Measurements from ENCODE around the gene RHOBTB3.
"Not testable (repeated sequence)": the region's sequence is repeated elsewhere in the genome, so short reads cannot be mapped to it uniquely, and the experiment has no call there.

Gene RHOBTB3

DNA sequence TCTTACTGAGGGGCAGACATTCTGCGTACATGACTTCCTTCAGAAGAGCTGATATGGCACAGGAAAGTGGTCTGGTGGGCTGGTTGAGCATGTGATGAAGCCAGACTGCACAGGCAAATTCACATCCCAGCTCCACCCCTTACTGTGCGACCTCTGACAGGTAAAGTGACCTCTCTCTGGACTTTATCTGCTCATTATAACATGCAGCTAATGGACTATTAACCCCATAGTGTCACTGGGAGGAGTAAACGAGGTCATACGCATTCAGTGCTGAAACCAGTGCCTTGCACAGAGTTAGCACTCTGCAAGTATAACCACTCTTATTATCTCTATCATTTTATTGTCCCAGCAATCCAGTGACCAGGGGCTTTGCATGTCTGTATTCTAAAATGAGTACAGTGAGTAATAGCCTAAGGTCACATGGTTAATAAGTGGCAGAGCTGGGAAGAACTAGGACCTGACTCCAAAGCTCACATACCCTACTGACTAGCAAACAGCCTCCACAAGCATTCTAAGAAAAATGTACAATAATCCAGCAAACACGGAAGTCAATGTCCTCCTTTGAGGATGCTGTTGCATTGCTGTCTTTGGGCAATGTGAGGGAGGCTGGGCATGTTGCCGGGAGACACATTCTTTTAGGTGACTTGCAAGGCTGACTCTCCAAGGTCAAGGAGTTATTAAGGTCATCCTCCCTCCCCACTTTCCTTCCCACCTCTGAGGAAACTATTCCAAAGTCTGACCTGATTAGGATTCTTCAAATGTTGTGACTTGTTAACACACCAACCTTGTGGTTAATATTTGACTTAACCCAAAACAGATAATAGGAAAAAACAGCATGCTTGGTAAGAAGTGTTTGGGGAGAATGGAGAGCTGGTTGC, 72.4 kb downstream of the RHOBTB3 start:
- no peak for DNase-seq

DNA sequence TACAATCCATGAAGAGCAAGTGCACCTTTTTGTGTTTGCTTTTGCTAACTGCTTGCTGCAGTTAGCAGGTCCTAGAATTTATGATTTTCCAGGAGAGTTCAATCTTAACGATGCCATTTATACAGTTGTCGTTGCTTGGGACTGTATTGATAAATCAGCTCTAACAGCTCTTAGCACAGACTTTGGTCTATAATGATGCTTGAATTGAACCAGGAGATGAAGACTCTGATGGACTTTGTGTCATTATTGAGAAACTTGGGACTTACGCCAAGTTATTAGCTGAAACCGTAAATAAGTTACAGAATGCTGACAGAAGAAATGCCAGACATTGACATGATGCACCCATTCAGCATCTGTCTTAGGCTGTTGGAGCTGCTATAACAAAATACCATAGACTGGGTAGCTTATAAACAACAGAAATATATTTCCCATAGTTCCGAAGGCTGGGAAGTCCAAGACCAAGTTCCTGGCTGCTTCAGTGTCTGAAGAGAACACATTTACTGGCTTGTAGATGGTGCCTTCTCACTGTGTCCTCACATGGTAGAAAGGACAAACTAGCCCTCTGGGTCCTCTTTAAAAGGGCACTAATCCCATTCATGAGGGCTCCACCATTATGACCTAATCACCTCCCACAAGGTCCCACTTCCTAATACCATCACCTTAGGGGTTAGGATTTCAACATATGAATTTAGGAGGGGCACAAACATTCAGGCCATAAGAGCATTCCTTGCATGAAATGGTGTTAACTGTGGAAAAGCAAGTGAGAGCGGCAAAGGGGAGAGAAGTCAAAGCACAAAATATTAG, 73.8 kb downstream of the RHOBTB3 start:
- no peak for DNase-seq

DNA sequence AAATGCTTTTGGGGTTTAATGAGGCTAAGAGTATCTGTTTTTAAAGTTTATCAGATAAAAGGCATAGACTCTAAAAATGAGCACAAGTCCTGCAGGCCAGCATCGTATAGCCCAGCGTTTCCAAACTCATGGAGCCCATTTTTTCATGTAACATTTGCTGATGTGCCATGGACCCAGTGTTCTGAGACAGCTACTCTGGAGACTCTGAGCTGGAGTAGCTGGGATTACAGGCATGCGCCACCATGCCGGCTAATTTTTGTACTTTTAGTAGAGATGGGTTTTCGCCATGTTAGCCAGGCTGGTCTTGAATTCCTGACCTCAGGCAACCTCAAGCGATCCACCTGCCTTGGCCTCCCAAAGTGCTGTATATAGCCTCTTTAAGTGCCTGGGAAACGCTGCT, 75.6 kb downstream of the RHOBTB3 start:
- DNase-seq = no peak

DNA sequence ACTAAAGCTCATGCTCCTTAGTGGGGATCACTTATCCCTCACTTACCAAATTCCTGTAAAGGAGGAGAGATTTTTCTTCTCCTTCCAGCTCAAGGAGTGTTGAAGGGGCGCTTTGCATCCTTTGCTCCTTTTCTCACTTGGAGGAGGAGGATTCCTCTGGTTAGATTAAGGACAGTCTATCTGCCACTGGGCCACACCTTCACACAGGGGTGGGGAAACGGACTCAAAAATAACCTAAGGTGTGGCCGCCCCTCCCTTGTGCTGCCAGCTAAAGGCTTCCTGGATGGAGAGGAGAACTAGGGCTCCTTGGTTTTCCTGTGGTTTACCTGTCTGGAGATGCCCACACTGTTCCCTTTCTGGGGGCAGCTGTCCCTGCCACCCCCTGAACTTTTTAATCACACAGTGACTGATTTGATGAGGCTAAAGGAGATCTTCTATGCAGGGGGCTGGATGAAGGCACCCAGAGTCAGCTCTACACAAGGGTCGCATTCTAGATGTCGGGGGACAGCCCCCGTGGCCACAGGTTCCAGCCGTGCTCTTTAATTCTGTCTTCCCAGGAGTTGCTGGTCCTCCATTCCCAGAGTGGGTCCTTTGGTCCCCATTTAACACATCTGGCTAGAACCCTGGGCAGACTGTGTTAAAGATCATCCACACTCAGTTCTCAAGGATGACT, 77.0 kb downstream of the RHOBTB3 start:
- DNase-seq = no peak

DNA sequence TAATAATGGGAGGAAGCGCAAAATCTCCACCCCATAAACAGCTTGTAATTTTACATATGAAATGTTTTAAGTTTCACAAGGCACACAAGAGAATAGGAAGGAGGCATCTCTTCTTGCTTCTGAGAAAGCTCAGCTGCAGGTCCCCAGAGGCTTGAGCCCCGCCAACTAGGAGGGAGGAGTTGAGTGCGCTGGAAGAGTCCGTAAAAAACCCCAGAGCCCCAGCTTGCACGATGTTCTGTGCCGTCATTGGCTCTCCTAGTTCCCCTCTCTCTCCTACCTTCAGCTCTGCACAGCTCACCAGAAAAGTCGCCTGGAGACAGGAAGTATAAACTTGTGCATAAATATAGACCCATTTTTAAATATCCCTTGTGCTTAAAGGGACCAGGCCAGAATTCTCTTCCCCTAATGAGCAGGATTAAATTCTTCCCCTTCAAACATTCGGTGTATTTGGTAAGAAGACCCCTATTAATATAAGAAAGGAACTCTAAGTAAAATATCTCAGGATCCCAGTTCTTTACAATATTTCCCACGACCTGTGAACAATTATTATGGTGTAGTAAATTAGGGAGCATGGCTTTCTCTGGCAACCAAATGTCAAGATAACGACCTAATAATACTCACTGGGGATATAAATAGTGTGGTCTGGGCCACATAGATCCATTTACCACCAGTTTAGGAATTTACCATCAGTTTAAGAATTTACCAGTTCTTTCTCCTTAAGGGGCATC, 77.7 kb downstream of the RHOBTB3 start:
- DNase-seq = no peak

DNA sequence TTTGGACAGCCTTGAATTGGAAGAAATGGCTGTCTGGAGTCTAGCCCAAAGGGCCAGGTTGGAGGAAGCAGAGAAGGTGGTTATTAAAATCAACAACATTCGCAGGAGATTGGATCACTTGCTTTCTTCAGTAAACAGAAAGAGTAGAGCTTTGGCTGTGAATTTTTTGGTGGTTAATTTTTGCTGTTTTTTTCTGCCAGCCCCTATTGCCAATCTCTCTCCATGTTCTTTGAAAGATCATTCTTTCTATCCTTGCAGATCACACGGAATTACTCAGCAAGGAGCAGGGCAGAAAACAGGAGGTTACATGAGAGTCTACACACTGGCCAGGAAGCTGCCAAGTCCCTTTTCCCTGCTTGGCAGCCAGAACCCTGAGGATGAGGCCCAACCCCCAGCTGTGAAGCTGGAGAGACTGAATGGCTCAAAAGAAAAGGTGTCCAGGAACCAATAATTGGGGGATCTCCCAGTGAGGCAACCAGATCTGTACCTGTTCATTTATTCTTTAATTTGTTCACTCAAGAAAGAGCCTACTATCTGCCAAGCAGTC, 78.4 kb downstream of the RHOBTB3 start:
- DNase-seq = no peak

DNA sequence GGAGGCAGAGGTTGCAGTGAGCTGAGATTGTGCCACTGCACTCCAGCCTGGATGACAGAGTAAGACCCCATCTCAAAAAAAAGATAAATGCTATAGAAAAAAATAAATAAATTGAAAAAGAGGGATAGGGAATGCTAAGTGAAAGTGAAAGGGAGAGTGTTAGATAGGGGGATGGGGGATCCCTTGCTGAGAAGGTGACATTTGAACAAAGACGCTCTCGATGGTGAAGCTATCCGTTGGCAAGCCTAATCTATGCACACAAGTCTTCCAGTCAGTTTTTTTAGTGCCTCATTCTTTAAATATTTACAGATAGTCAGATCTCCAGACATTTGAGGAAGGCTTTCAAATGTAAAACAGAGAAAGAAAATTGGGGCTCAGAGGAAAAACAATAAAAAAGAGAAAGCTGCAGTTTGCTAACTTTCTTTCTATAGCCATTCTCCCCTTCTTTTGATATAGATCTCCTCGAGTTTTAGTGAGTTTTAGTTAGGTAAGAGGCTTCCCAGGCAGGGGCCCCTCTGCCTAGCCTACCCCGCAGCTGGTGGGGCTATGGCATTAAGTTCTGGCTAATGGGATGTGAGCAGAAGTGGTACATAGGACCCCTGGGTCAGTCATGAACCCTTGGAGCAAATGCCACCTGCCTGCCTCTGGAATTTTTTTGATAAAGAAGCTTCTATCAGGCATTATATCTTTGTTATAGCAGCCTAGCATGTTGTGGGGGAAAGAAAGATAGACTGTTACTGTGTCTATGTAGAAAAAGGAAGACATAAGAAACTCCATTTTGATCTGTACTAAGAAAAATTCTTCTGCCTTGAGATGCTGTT, 79.4 kb downstream of the RHOBTB3 start:
- no peak for DNase-seq

DNA sequence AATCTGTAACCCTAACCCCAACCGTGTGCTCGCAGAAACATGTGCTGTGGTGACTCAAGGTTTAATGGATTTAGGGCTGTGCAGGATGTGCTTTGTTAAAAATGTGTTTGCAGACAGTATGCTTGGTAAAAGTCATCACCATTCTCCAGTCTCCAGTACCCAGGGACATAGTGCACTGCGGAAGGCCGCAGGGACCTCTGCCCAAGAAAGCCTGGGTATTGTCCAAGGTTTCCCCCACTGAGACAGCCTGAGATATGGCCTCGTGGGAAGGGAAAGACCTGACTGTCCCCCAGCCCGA, 79.9 kb downstream of the RHOBTB3 start:
- not testable (repeated sequence) for DNase-seq

DNA sequence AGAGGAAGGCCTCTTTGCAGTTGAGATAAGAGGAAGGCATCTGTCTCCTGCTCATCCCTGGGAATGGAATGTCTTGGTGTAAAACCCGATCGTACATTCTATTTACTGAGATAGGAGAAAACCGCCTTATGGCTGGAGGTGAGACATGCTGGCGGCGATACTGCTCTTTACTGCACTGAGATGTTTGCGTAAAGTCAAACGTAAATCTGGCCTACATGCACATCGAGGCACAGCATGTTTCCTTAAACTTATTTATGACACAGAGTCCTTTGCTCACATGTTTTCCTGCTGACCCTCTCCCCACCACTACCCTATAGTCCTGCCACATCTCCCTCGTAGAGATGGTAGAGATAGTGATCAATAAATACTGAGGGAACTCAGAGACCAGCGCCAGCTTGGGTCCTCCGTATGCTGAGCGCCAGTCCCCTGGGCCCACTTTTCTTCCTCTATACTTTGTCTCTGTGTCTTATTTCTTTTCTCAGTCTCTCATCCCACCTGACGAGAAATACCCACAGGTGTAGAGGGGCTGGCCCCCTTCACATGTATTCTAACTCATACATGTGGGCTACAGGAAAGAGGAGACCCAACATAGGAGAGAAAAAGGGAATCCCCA, 80.4 kb downstream of the RHOBTB3 start:
- not testable (repeated sequence) for DNase-seq

DNA sequence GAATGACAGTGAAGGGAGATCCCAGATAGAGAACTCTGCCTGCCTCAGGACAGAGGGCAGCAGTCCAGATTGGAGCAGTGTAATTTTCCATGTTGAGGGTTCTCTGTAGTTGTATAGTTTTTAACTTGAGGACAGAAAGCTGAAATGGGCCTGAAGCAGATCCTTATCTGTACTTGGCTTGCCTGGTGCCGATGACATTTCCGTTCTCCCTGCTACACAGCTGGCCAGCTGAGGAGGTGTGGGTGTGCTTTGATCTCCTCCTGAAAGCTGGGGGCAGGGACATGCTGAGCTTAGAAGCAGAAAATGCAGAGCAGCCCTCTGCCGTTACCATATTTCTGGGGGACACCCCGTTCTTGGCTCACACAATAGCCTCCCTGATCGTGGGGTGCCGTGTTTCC, 80.9 kb downstream of the RHOBTB3 start:
- no peak for DNase-seq

DNA sequence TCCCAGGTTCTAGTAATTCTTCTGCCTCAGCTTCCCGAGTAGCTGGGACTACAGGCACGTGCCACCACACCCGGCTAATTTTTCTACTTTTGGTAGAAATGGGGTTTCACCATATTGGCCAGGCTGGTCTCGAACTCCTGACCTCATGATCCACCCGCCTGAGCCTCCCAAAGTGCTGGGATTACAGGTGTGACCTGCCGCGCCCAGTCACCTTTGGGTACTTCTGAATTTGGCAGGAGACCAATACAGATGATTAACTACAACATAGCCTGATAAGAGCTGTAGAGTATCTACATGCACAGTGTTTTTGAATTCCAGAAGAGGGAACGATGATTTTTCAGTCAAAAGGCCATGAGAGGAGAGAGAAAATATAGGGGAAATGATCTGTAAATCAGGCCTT, 81.9 kb downstream of the RHOBTB3 start:
- DNase-seq = not testable (repeated sequence)

DNA sequence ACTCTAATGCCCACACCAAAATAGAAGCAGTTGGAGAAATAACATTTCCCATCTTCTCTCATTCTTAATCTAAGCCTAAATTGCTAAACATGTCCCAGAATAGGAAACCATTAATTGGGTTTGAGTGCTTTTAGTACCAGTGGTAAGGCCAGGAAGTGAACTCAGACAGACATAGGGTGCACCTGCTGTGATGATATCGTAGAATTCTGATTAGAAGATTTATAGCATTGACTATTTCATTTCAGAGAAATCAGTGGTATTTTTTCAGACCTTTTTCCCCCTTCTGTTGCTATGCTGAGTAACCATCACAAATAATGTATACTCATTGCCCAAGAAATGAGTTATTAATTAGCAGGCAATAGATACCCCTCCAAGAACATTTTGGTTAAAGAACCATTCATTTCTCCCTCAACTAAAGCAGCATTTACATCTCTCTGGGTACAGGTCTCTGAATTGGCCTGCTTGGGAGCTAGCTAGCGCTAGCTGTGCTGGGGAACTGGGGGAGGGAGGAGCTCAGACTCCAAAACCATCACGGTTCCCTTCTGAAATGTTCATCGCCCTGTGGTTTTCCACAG, 84.1 kb downstream of the RHOBTB3 start:
- no peak for DNase-seq

DNA sequence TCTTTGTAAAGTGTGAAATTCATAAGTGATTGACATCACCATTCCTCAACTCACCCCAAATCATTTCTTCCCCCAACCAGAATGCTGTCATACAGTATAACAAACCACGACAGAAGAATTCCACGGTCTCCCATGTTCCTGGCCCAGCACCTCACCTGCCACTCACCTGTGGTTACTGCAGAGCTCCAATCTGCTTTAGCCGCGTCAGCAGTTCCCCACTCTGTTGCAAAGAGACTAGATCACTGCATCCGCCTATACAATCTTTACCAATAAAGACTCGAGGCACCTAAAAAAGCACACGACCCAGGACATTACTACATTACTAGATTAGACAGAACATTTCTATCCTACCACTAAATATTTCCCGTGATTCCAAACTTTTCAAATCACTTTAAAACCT, 85.2 kb downstream of the RHOBTB3 start:
- no peak for DNase-seq

DNA sequence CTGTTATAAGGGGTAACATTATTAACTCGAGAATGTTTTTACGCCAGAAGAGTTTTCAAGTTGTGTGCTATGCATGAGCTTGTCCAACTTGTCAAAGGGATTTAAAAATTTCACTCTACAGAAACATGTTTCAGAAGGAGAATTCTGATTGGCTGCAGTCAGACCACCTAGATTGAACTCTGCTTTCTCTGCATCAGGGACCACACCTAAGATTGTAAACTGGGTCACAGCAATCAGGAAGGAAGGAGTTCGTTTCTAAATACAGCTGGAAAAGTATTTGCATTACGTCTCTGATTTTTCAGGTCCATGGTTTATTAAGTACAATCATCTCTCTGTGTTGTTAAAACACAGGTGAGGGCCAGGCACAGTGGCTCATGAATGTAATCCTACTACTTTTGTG, 85.6 kb downstream of the RHOBTB3 start:
- DNase-seq = no peak

DNA sequence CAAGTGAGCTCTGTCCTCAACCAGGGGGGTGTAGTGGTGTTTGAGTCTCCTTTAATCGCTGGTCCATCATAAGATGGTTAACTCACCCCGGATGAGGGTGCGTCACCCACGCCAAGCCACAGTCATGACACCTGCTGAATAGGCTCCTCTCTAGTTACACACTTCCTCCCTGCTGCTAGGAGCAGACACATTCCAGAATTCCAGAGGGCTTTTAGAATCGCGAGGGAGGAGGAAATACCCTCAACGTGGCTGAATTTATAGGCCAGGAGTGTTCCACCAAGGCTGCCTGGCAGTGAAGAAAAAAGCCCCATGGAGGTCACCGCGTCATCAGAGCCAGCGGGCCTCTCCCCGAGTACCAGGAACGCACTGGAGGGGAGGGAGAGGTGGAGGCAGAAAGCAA, 86.3 kb downstream of the RHOBTB3 start:
- DNase-seq = no peak

DNA sequence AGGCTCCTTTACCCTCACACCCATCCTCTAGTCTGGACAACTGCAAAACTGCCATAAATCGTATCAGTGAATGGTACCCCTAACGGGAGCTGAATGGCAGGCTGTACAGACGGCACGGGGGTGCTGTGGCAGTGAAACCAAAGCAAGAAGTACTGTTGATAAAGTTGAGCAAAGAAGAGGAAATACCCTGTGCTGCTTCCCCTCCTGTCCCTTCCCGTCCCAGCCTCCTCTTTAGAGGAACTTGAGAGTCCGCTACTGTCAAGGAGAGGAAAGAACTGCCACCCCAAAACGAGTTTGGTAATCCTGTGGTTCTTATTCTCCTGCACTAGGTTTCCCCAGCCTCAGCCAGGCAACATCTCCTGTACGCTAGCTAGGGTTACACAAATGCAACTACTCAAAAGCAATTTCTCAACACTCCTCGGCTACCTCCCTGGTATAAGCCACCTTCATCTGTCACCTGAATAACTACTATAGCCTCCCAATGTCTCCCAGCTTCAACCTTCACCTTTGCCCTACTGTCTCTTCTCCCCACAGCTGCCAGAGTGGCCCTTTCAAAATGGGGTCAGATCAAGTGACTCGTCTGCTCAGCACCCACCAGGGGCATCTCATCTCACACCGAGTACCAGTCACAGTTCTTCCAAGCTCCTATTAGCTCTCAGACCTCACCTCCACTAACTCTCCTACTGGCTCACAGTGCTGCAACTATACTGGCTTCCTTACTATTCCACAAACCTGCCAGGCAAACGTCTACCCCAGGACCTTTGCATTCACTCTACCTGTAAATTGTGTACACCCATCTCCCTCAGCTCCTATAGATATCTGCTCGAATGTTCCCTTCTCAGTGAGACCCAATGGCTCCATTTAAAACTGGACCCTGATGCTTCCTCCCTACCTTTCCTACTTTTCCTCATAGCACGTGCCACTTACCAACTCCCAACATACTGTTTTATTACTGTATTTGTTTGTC, 87.3 kb downstream of the RHOBTB3 start:
- no peak for DNase-seq

DNA sequence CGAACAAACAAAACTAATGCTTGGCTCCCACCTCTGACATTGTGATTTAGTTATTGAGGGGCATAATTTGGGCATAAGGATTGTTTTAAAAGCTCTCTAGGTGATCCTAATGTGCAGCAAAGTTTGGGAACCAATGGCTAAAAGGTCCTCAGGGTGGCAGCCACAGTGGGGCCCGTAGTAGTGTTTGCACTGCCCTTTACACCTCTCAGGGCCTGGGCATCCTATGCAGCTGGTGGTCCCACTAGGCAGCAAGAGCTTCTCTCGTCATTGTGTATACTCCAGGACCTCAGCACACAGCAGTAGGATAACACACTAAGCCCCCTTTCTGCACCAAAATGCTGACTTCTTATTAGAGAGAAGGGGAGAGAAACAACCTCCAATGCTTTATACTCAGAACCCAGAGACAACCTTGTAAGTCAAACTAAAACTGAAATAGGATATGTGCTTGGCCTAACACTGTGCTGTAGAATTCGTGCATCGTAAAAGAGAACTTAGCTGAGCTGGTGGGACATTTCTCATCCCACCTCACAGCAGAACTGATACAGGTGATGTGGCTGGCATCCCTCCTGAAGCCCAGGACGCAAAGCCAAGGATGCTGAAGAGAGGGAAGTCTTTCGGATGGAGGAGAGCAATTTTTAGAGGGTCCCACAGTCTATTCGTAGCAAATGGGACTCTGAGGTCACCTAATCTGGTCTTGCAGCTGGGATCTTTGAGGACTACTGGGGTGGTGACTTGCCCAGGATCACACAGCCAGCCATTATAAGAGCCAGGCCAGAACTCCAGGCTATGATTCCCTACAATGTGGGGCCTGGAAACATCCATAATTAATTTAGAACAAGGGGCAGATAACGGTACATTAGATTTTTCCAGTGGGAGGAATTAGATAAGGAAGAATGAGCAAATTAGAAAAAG, 90.2 kb downstream of the RHOBTB3 start:
- no peak for DNase-seq

DNA sequence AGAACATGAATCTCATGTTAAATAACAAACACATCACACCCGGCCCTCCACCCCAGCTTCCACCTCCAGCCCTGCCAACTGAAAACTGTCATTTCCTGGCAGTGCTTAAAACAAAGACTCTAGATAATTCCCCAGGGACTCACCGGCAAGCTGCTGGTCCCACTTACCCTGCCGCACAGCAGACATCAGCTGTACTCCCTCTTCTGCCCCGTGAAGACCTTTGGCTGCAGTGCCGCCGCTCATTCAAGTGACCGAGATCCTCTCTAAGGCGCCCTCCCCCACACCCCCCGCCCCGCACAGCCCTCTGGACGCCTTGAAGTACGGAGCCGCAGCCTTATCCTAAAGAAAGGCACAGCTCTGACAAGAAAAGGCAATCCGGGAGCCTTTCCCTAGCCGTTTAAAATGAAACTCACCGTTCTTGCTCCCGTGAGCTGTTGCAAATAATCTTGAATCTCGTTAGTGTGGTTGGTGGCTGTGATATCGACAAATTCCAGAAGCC, 91.0 kb downstream of the RHOBTB3 start:
- DNase-seq = no peak
